Activated effector memory CD4-positive, alpha-beta T cell treated with anti-CD3 and anti-CD28 coated beads, Interleukin-2, amount 50 U/mL, for 16 hours (primary cell): ENCODE data around the gene RNASE1.

Experiments
- DNase-seq: peaks from one replicate; pipeline ENCODE4 v3.0.0-alpha.2; 2020

The RNASE1 gene

GRCh38 chr14:20807304-20808161 is 4.9 kb upstream of the RNASE1 start:
- DNase-seq = no peak

GRCh38 chr14:20805485-20805884 is 2.8 kb upstream of the RNASE1 start:
- DNase-seq = no peak

- DNase-seq = no peak
Measured at GRCh38 chr14:20803223-20803622, 579 bp upstream of the RNASE1 start.

GRCh38 chr14:20801726-20802125 is 918 bp downstream of the RNASE1 start:
- no peak for DNase-seq

GRCh38 chr14:20799892-20800544 is 2.6 kb downstream of the RNASE1 start:
- no peak for DNase-seq

GRCh38 chr14:20799456-20799891 is 3.2 kb downstream of the RNASE1 start:
- DNase-seq = no peak

- DNase-seq = no peak
Measured at GRCh38 chr14:20798932-20799331, 3.7 kb downstream of the RNASE1 start.

GRCh38 chr14:20798318-20798717 is 4.3 kb downstream of the RNASE1 start:
- DNase-seq = no peak

- DNase-seq = no peak
Measured at GRCh38 chr14:20797164-20797563, 5.5 kb downstream of the RNASE1 start.

- DNase-seq = no peak
Measured at GRCh38 chr14:20794644-20795369, 7.8 kb downstream of the RNASE1 start.

GRCh38 chr14:20792556-20792955 is 10.1 kb downstream of the RNASE1 start:
- no peak for DNase-seq

- no peak for DNase-seq
Measured at GRCh38 chr14:20791597-20791996, 11.0 kb downstream of the RNASE1 start.

GRCh38 chr14:20791187-20791586 is 11.5 kb downstream of the RNASE1 start:
- no peak for DNase-seq

- DNase-seq = no peak
Measured at GRCh38 chr14:20790464-20791116, 12.1 kb downstream of the RNASE1 start.

GRCh38 chr14:20789230-20789813 is 13.3 kb downstream of the RNASE1 start:
- DNase-seq = no peak

- no peak for DNase-seq
Measured at GRCh38 chr14:20787025-20787424, 15.6 kb downstream of the RNASE1 start.

GRCh38 chr14:20782280-20782890 is 20.3 kb downstream of the RNASE1 start:
- no peak for DNase-seq

GRCh38 chr14:20781803-20782202 is 20.8 kb downstream of the RNASE1 start:
- DNase-seq = no peak

GRCh38 chr14:20775901-20776300 is 26.7 kb downstream of the RNASE1 start:
- DNase-seq = no peak

GRCh38 chr14:20775043-20775442 is 27.6 kb downstream of the RNASE1 start:
- no peak for DNase-seq

GRCh38 chr14:20774258-20774824 is 28.3 kb downstream of the RNASE1 start:
- no peak for DNase-seq

GRCh38 chr14:20772650-20773049 is 30.0 kb downstream of the RNASE1 start:
- DNase-seq = no peak
